HepG2 (cell line): ENCODE data around the gene C11orf24. TPM values are rescaled to one million over a fixed set of nuclear protein-coding genes. Genes with fewer than 3 reads are reported as not detected.

Source experiments
- ATAC-seq: fragments of 200-7000 bp; cut with Tn5 transposase; 3 replicates; pipeline ENCODE4 v1.9.1; 2020; ENCODE audit warnings: mild to moderate bottlenecking, moderate library complexity
- BruUV-seq: library from RNA; stranded (reverse); fragments of 400-500 nt; replicated peaks from 2 replicates; lab custom pipeline; 2021; lab: Mats Ljungman, UMichigan
- CTCF ChIA-PET: fragments of 300-600 bp; formaldehyde crosslinking; extraction: SDS; loops from one replicate; lab custom pipeline; 2021; ENCODE audit warnings: low total read pairs, inconsistent platforms, low intra/inter-chr PET ratio; lab: Yijun Ruan, JAX
- POLR2A ChIA-PET: fragments of 350-600 bp; sonication (Branson Sonifier 250); formaldehyde crosslinking; loops from one replicate; lab custom pipeline; 2020; ENCODE audit warnings: antibody characterized with exemption, inconsistent platforms; lab: Yijun Ruan, JAX
- DNase-seq: peaks from one replicate; pipeline ENCODE4 v3.0.0-alpha.2; 2015; ENCODE audit warnings: low spot score
- FAIRE-seq: peaks from 3 replicates; lab custom pipeline; 2011; peaks lifted over from hg19 to GRCh38; lab: Jason Lieb, UNC
- H2AFZ ChIP-seq: one replicate; pipeline ENCODE4 v1.6.1; 2011; ENCODE audit warnings: low read length, inconsistent platforms
- H3K27ac ChIP-seq: fragments of 300-600 bp; 3 replicates; pipeline ENCODE4 v1.8.0; 2011; ENCODE audit warnings: mixed run types, mild to moderate bottlenecking, mixed read lengths, low read length, inconsistent platforms; ENCODE audit not compliant: insufficient read depth; ENCODE audit errors: extremely low read length
- H3K27me3 ChIP-seq, 2 experiments: fragments of 200-600 bp in 1 of 2; 2 replicates in 1 of 2; 3 replicates in 1 of 2; pipeline versions ENCODE4 v1.6.0 to v1.8.0; 2011; ENCODE audit warnings: low read length in 2 of 2, mild to moderate bottlenecking in 2 of 2, moderate library complexity in 2 of 2, inconsistent platforms in 1 of 2; ENCODE audit not compliant: insufficient read depth in 2 of 2, control insufficient read depth in 1 of 2
- H3K36me3 ChIP-seq, 2 experiments: fragments of 200-600 bp in 1 of 2; replicated peaks in 1 of 2; 2 replicates in 1 of 2; 3 replicates in 1 of 2; pipeline versions ENCODE4 v1.5.1 to v1.8.0; 2011; ENCODE audit warnings: low read length in 2 of 2, inconsistent platforms in 1 of 2; ENCODE audit not compliant: insufficient read depth in 2 of 2, control insufficient read depth in 1 of 2
- H3K4me1 ChIP-seq: 2 replicates; pipeline ENCODE4 v1.5.1; 2012; ENCODE audit warnings: low read length, inconsistent platforms; ENCODE audit not compliant: insufficient read depth
- H3K4me2 ChIP-seq: 2 replicates; pipeline ENCODE4 v1.6.0; 2011; ENCODE audit warnings: low read depth, low read length, inconsistent platforms
- H3K4me3 ChIP-seq, 3 experiments: fragments of 200-600 bp in 1 of 3; sonication (generic), shearing (Covaris generic) in 1 of 3; replicated peaks in 1 of 3; 2 replicates each; pipeline ENCODE4 v1.5.1; 2011 to 2016; ENCODE audit warnings: low read length in 3 of 3, inconsistent platforms in 2 of 3, low read depth in 2 of 3, mild to moderate bottlenecking in 2 of 3, control low read depth in 1 of 3, mixed read lengths in 1 of 3; ENCODE audit not compliant: insufficient read depth in 1 of 3
- H3K79me2 ChIP-seq: one replicate; pipeline ENCODE4 v1.6.1; 2011; ENCODE audit warnings: low read length, inconsistent platforms; ENCODE audit not compliant: insufficient read depth
- H3K9ac ChIP-seq: 2 replicates; pipeline ENCODE4 v1.6.0; 2011; ENCODE audit warnings: mild to moderate bottlenecking, low read depth, low read length, inconsistent platforms; ENCODE audit not compliant: insufficient read depth
- H3K9me3 ChIP-seq: 2 replicates; pipeline ENCODE4 v1.5.1; 2012; ENCODE audit warnings: mild to moderate bottlenecking, low read length
- H4K20me1 ChIP-seq: 2 replicates; pipeline ENCODE4 v1.6.0; 2011; ENCODE audit warnings: inconsistent platforms, mild to moderate bottlenecking, low read length, moderate library complexity; ENCODE audit not compliant: insufficient read depth
- BRF2 ChIP-seq: sonication (generic); formaldehyde crosslinking; IDR thresholded peaks from 2 replicates; pipeline ENCODE4 v1.8.1; 2022; ENCODE audit warnings: mild to moderate bottlenecking, missing genetic modification reagents
- CBX2 ChIP-seq, 2 experiments: fragments of 200-600 bp in 1 of 2; sonication (generic); formaldehyde crosslinking in 1 of 2; IDR thresholded peaks; 2 replicates each; pipeline versions ENCODE4 v1.7.0 to v1.8.1; 2018 to 2022; ENCODE audit warnings: low read depth in 2 of 2, low read length in 1 of 2, mild to moderate bottlenecking in 1 of 2, missing genetic modification reagents in 1 of 2
- FOSL2 ChIP-seq: sonication (generic); formaldehyde crosslinking; IDR thresholded peaks from 2 replicates; pipeline ENCODE4 v1.4.0; 2020; ENCODE audit warnings: missing genetic modification reagents
- NKX3-1 ChIP-seq: sonication (generic); formaldehyde crosslinking; IDR thresholded peaks from 2 replicates; pipeline ENCODE4 v1.5.0; 2020; ENCODE audit warnings: missing genetic modification reagents
- NR2C2 ChIP-seq: sonication (generic); formaldehyde crosslinking; IDR thresholded peaks from 2 replicates; pipeline ENCODE4 v1.4.0; 2020; ENCODE audit warnings: missing genetic modification reagents, mild to moderate bottlenecking, moderate library complexity, borderline replicate concordance
- SCMH1 ChIP-seq: sonication (generic); formaldehyde crosslinking; IDR thresholded peaks from 2 replicates; pipeline ENCODE4 v1.9.0; 2021; ENCODE audit warnings: missing genetic modification reagents, mild to moderate bottlenecking, borderline replicate concordance
- TFAP4 ChIP-seq: sonication (generic); IDR thresholded peaks from 2 replicates; pipeline ENCODE4 v1.6.1; 2016; ENCODE audit warnings: low read depth, borderline replicate concordance
- TRAFD1 ChIP-seq: sonication (generic); formaldehyde crosslinking; IDR thresholded peaks from 2 replicates; pipeline ENCODE4 v1.5.1; 2020; ENCODE audit warnings: missing genetic modification reagents, mild to moderate bottlenecking, borderline replicate concordance
- ZFP62 ChIP-seq: sonication (generic); formaldehyde crosslinking; IDR thresholded peaks from 2 replicates; pipeline ENCODE4 v1.4.0; 2020; ENCODE audit warnings: missing genetic modification reagents
- WGBS: methylation state at CpG from one replicate; pipeline ENCODE4 v1.1.6; 2017; ENCODE audit warnings: low lambda C conversion rate; 5-methylcytosine and 5-hydroxymethylcytosine counted together
- in situ Hi-C: cut with HindIII; loops from 2 replicates; pipeline ENCODE4 v1.10.0; 2017; ENCODE audit warnings: low pct_unique_long_range_greater_than_20kb; ENCODE audit not compliant: extremely low pct_ligation_motif_present
- intact Hi-C: fragments of 100-400 bp; cut with micrococcal nuclease; formaldehyde crosslinking; loops from one replicate; pipeline ENCODE4 v1.10.0; 2022; ENCODE audit not compliant: unreplicated experiment
- polyA plus RNA-seq, 8 experiments: library from polyadenylated mRNA; depleted of rRNA in 3 of 8; stranded (reverse) in 7 of 8; unstranded in 1 of 8; fragments of >200 nt; fragmentation: Illumina TruSeq in 4 of 8; extraction: Trizol in 4 of 8; gene quantifications; 2 replicates each; pipeline versions ENCODE4 v1.2.1 to v1.2.3, GENCODE V29; 2011 to 2016; ENCODE audit warnings: low read depth in 4 of 8, missing spikeins in 1 of 8, mixed read lengths in 1 of 8; ENCODE audit not compliant: insufficient read depth in 1 of 8
- total RNA-seq, 5 experiments: library from RNA; depleted of rRNA; stranded (reverse); fragments of >200 nt; fragmentation: Illumina TruSeq; extraction: Trizol; gene quantifications; 2 replicates each; pipeline ENCODE4 v1.2.3, GENCODE V29; 2016; ENCODE audit warnings: low read depth in 1 of 5

Gene C11orf24
- total and polyA plus RNA-seq, 2 of the 13 experiments (the other 11 are each of a cell fraction or from before 2014, with no cell fraction given), result 52.9 to 55.5 TPM

- no peak for ATAC-seq
- in situ Hi-C loops, result no loop called here
- WGBS, result 92% methylated on average over 9 of the region's 12 CpGs
- TF ChIP-seq ZFP62 (CRISPR knock-in tag), result no peak
- TF ChIP-seq NR2C2 (CRISPR knock-in tag), result no peak
- TF ChIP-seq TFAP4, result no peak
- no peak for TF ChIP-seq SCMH1 (CRISPR knock-in tag)
- TF ChIP-seq NKX3-1 (CRISPR knock-in tag), result no peak
- TF ChIP-seq CBX2 (IDR thresholded peaks at IDR 0.05; ENCODE audit: low read depth, low read length), result no peak
- TF ChIP-seq CBX2 (CRISPR knock-in tag; IDR thresholded peaks at IDR 0.05; ENCODE audit: low read depth), result no peak
- TF ChIP-seq FOSL2, result 0 out of 2 replicates have a peak, but pooled peaks have one; percentile 12
- TF ChIP-seq BRF2 (CRISPR knock-in tag), result no peak
- TF ChIP-seq TRAFD1 (CRISPR knock-in tag), result no peak
These were observed 4.6 kb downstream of the C11orf24 start for GRCh38 chr11:68266936-68267880.

More at GRCh38 chr11:68266936-68267880, 4.6 kb downstream of the C11orf24 start:
- BruUV-seq, result no TSS peak
- Histone ChIP-seq H4K20me1 (peaks cover 5% of the 10 kb centered on the region; the same call in 1 of the 2 replicates), H2AFZ (no peak overlapping the region), H3K9ac (no peak overlapping the region), H3K79me2 (peaks cover 37% of the 10 kb centered on the region), H3K4me2 (no peak overlapping the region), H3K4me3 (no peak overlapping the region), H3K27ac (no peak overlapping the region), H3K4me1 (peaks cover 34% of the 10 kb centered on the region), H3K27me3 (no peaks in the 10 kb centered on the region; a peak in 1 of 5 replicates), H3K36me3 (peaks cover 19 to 58% of the 10 kb centered on the region in 2 experiments; a peak in 4 of 5 replicates), H3K9me3 (no peaks in the 10 kb centered on the region)
- POLR2A ChIA-PET, result interaction anchor here (1.7 to 3.1 kb wide), 2 partner anchors 10 to 31 kb away, joined by 4 to 11 read pairs; no protein-coding TSS in a partner anchor
- FAIRE-seq, result no peak
- intact Hi-C loops, result no loop called here
- CTCF ChIA-PET, result no interaction called here
- DNase-seq, result no peak
